ENCODE data around the gene BLNK.
A peak's percentile ranks its signal among the peaks of the same experiment; 100 is the strongest.

Gene BLNK

DNA sequence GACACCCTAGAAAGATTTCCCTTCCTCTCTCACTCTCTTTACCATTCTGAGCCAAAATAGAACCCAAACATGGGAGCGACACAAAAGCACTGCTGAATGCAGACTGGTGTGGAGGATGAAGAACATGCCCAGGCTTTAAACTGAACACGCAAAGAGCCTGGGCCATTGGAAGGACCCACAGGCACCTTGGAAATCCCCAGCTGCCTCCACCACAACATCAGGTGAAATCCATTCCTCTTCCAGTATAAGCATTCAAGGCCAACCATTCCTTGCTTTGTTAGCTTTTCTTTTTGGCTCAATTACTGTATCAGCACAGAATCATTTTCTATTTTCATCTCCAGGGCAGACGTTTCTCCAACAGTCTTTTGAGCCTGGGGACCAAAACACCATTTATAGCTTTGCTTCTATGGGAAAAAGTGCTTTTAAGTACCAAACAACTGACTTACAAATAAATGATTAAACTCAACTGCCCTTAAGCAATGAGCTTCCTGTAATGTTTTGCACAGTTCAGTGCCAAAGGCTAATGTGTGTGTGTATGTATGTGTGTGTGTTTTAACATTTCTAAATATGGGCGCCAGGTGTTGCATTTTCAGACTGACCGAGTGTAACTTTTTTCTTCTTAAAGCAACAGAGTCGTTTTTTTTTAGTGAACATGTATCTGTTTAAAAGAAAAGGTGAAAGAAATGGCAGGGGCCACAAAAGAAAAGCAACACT is 16.2 kb upstream of the BLNK start:
- peak; percentile 26 for DNase-seq

DNA sequence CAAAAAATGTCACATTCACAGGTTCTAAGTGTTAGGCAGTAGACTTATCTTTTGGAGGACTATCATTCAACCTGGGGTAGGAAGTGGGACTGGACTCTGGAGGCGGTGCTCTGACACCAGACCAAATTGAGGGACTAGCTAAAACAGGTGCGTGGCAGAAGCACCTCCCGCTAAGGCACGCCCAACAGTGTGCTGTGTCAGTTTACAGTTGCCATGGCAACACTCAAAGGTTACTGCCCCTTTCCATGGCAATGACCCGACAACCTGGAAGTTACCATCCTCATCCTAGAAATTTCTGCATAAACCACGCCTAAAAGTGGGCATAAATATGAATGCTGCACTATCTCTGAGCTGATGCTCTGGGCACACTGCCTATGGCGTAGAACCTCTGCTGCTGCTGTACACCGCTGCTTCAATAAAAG is 14.0 kb upstream of the BLNK start:
- no peak for DNase-seq

DNA sequence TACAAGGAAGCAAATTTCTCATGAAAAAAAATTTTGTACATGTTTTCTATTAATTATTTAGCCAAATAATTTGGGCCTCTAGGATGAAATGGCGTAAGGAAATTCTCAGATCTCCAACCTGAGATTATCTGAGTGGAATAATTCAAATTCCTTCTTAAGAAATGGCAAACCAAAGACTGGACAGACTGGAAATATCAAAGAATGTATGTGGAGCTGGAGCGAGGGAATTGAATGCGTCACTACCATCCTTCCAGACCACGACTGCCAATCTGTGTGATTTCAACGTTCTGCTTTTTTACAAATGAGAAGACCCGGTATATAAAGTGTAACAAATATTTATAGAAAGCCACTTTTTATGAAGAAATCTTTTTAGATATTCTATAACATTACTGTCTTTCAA is 12.4 kb upstream of the BLNK start:
- no peak for DNase-seq

DNA sequence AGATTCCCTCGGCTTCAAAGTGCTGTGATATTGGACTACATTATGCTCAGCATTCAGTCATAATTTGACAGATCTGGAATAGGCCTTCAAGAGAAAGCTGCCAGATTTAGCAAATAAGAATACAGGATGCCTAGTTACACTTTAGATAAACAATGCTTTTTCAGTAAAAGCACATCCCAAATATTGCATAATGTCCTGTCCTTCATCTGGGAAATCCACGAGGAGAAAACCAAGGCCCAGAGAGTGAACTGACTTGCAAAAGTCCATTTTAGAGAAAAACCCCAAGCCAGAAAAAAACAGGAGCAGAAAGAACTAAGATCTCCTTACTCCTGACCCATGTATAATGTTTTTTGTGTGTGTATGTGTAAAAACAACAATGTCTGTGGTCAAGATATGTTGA is 12.0 kb upstream of the BLNK start:
- no peak for DNase-seq

DNA sequence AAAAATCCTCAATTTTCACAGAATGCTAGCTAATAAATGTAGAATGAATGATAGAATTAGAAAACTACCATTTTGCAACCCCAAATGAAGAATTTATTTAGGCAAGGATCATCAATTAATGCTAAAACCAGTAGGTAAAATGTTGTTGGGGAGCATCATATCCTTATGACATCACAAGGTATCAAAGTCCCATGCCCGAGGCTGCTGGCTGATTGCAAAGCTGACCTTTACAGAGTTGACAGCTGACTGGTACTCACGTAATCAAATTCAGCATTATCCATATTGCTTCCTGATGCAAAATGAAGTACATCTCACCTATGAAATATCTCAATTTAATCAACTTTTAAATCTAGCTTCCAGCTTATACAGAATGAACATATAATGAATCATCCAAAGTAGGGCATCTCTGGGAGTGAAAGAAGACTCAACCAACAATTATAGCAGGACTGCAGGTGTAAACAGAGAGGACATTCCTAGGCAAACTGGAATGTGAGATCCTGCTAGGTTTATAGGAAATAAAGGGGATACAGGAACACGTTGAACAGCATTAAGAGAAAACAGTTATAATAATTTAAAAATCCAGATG is 10.2 kb upstream of the BLNK start:
- no peak for DNase-seq

DNA sequence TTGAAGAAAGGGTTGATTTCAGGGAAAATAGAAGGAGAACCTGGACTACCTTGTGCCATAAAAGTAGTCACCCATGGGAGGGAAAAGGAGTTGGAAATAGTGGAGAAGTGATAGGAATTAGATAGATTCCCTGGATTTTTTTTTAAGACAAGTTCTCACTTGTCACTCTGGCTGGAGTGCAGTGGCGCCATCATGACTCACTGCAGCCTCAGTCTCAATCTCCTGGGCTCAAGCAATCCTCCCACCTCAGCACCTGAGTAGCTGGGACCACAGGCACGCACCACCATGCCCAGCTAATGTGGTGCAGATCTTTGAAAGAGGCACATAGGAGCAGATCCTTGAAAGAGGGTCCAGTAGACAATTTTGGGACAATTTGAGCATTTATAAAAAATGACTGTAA is 9.5 kb upstream of the BLNK start:
- no peak for DNase-seq

DNA sequence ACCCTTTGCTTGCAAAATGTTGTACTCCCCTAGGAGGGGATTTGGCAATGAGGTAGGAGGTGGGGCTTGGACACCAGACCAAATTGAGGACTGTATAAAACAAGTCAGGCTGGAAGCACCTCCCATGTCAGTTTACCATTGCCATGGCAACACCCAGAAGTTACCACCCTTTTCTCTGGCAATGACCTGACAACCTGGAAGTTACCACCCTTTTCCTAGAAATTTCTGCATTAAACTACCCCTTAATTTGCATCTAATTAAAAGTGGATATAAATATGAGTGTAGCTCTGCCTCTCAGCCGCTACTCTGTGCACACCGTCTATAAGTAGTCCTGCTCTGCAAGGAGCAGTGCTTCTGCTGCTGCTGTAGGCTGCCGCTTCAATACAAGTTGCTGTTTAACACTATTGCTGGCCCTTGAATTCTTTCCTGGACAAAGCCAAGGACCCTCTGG is 7.8 kb upstream of the BLNK start:
- no peak for DNase-seq

DNA sequence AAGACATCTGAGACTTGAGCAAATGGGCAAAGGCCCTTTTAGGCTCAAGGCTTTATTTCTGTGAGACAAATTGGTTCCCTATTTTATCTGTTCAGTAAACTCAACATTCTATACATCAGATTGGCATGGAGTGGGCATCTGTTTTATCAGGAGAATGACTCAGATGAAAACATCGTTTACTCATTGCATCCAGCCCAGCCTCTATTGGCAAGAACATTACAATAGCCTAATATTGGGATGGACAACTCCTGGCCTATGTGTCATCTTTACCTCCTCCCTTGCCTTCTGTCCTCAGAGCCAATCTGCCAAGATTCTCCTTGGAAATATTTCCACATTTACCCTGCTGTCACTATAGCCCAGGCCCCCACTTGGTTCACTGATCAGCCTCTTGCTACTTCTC is 5.5 kb upstream of the BLNK start:
- DNase-seq: no peak

DNA sequence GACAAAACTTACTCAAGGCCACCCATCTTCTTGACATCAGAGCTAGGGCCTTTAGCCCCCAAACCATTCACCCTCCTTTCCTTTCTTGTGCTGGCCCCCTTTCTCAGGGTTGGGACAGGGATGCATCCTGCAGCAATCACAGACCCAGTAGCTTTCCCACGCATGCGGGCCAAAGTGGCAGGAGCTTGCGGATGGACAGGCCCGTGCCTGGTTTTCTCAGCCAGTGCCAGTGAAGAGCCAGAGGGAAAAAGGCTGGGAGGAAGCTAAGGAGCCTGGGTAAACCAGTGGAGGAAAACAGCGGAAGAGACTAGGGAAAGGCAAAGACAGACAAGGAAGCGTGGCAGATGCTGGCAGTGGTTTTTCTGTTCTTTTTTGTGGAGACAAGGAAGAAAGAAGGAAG is 5.1 kb upstream of the BLNK start:
- no peak for DNase-seq

DNA sequence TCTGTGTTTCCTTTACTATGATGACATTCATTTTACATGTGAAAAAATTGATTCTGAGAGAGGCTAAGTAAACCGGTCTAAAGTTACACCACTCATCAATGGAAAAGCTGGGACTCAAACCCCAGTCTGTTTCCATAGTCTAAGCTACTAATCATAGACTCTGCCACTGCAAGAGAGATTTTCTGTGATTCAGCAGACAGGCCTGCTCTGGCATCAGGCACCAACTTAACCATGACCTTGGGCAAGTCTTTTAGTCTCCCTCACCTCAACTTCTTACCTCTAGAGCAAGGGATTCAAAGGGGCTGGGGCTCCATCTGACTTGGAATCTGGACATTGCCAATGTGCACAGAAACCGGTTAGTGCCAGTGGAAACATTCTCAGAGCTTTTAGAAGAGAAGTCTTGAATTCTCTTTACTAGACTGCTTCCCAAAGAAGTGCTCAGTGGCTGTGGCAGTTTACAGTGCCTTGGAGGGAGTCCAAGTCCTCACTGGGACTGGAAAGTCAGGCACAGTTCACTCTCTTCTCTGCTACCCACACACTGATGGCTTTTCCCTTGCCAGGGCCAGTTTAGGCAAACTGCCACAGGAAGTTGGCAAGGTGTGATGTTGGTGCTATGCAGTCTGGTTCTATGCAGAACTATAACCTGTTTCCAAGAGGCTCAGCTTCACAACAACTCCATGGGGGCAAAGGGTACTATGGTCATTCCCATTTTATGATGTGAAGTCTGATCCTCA is 4.5 kb upstream of the BLNK start:
- DNase-seq: no peak

DNA sequence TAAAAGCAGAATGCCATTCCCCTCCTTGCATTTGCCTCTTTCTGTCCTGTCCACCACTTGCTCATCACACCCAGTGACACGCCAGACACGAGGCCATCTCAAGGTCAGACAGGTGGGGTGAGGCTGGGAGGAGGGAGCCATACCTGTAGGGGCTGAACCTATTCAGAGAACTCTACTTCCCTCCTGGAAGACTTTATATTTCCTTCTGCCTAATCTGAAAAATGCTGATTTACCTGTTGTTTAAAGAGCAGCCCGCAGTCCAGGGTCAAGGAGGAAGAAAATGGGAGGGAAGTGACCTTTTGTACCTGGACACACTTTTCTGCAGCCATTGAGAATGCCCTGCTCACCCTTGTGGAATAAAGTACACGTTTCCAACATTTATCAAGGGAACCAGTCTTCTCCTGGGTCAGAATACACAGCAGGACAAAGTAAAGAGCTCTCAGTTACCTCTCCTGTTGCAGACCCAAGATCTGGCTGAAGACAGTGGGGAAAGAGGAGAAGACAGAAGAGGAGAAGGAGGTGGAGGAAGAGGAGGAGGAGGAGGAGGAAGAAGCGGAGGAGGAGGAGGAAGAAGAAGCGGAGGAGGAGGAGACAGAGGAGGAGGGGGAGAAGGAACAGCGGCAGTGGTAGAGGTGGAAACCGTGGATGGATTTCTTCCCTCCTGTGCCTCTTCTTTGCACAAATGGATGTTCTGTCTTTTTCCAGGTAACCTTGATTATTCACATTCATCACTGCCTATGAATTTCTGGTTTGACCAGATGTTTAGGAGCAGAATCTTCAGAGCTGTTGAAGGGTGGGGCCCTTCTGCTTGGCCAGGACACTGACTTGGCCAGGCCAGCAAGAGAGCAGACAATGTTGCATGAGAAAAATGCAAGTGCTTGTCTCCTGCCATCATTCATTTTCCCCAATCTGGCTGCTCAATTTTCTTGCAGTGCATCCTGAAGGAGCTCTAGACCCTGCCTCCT is 1.2 kb upstream of the BLNK start:
- DNase-seq: no peak

DNA sequence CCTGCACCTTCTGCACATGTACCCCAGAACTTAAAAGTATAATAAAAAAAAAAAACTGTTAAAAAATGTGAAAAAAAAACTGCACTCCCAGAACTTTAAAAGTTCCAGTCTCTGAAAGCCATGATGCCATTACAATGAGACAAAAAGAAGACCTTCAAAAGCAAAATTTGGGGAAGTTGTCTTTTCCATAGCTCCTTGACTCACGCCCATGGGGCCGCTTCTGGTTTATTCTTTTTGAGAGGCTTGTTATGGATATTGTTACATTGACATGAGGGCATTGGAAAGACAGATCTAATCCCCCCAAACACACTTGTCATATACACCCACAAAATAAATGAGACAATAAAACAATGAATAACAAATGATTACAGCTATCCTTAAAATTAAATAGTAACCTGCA is 798 bp downstream of the BLNK start:
- no peak for DNase-seq

DNA sequence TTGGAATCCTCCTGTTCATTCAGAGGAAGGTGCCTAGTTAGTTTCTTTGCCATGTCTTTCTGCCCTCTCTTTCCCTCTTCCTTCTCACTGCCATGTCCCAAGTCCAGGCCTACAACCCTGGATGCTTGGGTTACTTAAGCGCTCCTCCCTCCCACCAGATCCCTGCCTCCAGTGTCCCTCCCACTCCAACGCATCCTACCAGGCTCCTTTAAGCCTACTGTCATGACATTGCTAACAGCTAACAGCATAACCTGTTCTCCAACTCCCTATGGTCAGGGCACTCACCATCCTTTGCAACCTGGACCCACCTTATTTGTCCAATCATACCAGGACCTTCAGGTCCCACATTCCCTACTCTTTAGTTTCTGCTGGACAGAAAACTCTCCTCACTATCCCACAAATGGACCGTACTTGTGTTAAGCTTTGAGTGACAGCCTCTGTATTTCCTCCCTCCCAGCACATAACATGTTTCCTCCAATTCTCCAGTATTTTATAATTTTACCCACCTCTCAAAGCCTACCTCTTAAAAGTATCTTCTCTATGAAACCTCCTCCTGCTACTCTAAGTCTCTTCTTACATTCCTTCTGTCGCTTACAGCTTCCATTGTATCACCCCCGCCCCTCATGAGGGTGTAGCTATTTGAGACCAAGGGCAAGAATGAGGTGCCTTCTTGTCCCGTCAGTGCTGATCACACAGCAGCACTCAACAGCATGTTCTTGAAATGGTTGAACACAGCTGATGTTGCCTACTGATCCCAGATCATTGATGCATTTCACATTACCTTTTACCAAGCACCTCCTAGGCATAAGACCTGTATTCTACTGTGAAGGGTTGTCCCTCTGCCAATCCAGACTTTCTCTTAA is 1.7 kb downstream of the BLNK start:
- DNase-seq: no peak

DNA sequence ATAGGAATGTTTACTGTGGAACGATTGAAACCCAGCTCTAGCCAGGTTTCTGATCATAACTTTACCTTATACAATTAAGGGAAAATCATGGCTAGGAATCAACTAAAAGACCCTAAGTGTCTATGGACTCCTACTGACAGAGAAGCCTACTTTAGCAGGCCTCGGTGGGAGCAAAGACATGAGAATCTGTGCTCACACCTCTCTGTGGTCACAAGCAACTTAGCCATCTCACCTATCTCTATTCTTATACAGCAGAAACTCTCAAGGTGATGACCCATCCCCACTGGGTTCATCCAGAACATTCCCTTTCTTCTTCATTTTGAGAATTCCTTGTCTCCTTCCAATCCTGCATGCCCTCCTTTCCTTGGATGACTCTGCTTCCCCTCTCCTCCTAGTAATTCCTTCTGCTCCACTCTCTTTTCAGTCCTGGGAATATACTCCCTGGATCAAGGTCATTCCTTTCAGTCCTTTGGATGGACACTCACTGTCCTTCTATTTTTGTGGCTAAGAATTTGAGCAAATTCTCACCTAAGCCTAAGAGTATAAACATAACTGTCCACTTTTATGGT is 2.9 kb downstream of the BLNK start:
- DNase-seq: no peak

DNA sequence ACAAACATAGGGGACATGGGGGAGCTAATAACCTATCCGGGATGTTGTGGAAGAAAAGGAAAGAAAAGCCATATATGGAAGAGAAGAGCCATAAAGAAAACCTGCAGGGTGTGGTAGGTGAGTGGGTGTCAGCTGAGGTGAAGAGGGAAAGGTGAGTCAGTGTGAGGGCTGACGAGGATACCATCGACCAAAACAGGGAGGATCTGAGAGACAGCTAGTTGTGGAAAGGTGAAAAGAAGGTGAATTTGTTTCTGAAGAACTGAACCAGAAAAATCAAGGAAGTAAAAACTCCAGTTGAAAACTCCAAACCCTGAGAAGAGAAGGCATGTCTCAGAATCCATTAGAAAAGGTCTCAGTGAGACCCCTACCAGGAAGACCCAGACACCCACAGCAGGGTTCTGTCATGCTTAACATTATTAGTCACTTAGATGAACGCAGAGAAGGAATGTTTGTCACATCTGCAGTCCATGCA is 4.1 kb downstream of the BLNK start:
- DNase-seq: no peak

DNA sequence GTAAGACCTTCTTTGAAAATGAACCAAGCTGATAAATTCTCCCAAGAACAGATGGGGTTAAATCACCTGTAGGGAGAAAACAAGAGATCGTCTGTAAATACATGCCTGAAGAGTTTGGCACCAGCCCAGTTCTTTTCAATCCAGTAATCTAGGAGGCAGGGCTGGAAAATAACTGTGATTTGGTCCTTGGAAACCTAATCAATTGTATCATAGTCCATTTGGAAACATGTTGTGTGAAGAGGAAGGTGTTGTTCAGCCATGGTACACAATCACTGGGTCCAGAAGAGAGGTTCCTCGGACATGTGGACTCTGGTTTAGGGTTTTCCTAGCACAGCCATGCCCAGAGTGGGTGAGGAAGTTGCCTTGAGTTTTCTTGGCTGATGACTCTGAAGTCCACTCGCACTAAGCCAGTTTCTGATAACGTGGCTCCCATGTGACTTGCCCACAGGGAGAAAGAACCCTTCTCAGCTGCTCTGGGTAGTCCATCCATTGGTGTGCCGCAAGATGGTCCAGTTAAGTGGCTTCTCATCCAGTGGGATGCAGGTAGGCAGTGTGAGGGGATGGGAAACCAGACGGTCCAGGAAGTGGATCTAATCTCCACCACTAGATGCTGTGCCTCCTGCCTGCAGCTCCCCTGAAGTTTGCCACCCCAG is 5.1 kb downstream of the BLNK start:
- DNase-seq: no peak

DNA sequence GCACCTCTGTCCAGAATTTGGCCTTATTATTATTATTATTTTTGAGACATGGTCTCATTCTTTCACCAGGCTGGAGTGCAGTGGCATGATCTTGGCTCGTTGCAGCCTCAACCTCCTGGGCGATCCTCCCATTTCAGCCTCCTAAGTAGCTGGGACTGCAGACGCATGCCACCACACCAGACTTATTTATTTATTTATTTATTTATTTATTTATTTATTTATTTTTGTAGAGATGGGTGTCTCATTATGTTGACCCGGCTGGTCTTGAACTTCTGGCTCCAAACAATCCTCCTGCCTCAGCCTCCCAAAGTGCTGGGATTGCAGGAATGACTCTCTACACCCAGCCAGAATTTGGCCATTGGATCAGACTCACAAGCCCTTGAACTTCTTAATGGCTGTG is 6.4 kb downstream of the BLNK start:
- no peak for DNase-seq

DNA sequence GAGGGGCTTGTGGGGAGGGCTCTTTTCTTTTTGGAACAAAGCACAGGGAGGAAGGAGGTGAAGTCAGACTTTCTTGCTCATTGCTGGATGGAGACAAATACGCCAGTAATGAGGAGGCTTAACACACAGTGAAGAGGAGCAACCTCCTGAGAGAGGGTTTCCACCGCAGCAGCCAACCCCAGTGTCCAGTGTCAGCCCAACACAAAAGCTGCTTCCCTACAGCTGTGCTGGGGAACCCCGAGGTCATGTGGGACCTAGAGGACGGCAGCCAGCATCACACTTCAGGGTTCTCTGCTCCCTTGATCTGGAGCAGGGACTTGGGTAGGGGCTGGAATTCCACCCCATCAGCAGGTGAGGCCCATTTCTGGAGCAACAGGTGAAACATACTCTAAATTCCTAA is 7.7 kb downstream of the BLNK start:
- DNase-seq: no peak

DNA sequence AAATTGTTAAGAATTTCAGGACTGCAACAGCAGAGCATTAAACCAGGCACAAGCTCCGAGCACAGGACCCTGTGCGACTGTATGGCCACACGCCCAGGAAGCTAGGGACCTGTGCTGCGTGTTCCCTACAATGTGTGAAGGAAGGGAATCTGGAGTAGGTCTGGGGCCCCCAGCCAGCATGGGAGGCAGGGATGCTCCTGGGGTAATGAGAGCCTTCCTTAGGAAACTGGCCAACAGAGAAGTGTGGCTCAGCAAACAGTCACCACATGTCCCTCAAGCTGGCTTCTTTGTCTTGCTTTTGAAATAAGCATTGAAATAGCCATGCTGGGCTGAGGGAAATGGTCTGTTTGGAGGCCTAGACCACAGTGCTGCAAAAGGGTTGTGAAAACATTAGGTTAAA is 8.2 kb downstream of the BLNK start:
- no peak for DNase-seq

DNA sequence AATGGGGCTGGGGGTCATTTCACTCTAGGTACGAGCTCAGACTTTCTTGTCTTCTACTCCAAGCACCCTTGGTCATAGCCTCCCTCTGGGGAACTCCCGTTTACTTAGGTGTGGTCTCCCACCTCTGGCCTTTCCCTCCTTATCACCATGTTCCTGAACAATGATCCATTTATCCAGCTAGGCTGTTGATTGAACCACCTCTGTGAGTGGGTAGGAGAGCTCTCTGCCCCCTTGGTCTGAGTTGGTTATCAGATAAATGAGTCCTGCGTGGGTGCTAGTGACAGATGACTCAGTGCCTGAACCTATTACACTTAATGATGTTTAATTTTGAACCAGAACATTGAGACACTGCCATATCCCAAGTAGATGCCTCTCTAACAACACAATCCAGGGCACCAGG is 9.4 kb downstream of the BLNK start:
- no peak for DNase-seq

DNA sequence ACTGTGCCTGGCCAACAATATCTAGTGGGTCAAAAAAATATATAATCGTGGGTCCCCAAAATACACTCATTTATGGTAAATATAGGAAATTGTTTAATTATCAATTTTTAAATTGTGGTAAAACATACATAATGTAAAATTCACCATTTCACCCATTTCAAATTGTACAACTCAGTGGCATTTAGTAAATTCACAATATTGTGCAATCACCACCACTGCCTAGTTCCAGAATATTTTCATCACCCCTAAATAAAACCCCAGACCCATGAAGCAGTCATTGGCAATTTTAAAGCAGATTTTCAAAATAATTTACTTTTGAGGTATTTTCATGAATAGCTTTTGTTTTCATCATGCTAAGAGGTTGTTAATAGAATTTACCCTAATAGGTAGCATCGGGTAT is 10.2 kb downstream of the BLNK start:
- DNase-seq: no peak

Measured in NCI-H1092 treated with DMSO at 0.1 percent for 48 hours (cell line).